ENCODE measurements around the gene CD59. TPM values are rescaled to one million over a fixed set of nuclear protein-coding genes. Genes with fewer than 3 reads are reported as not detected.

Gene CD59
- total and polyA plus RNA-seq, 10 of the 15 experiments (the other 5 are each of a cell fraction or from before 2014, with no cell fraction given): 55.5 to 256 (median 181) TPM

GRCh38 chr11:33664827-33665226 is 71.4 kb downstream of the CD59 start:
- ChIA-PET POLR2A (interaction anchor here (1.0 kb wide), 1 partner anchor 14 kb away, joined by 3 read pairs; no protein-coding TSS in a partner anchor), SMC1A (ENCODE audit: uncharacterized antibody, unreplicated experiment) (no interaction called here), CTCF (no interaction called here), RAD21 (ENCODE audit: unreplicated experiment) (no interaction called here)
- no peak for TF ChIP-seq ATF7 (IDR thresholded peaks at IDR 0.05; ENCODE audit: low read depth)
- TF ChIP-seq ETV6 (conservative IDR thresholded peaks at IDR 0.05 in 1 of 2, IDR thresholded peaks at IDR 0.05 in 1 of 2; ENCODE audit: borderline replicate concordance in 1 of 2, low read depth in 1 of 2): no peak
- no peak for TF ChIP-seq USF2 (IDR thresholded peaks at IDR 0.05; ENCODE audit: borderline replicate concordance, low read depth, low read length)
- no peak for TF ChIP-seq GATAD2B (conservative IDR thresholded peaks at IDR 0.05; ENCODE audit: low read depth)
- TF ChIP-seq ZNF24 (IDR thresholded peaks at IDR 0.05): no peak
- no peak for TF ChIP-seq MTA2 (IDR thresholded peaks at IDR 0.05; ENCODE audit: low read depth)
- no peak for TF ChIP-seq ZNF217 (IDR thresholded peaks at IDR 0.05)
- TF ChIP-seq NKRF (conservative IDR thresholded peaks at IDR 0.05): no peak
- no peak for TF ChIP-seq MTA3 (IDR thresholded peaks at IDR 0.05; ENCODE audit: borderline replicate concordance, low read length)
- TF ChIP-seq PAX8 (IDR thresholded peaks at IDR 0.05): no peak
- TF ChIP-seq TBL1XR1 (IDR thresholded peaks at IDR 0.05; ENCODE audit: low read depth, low read length): no peak
- no peak for TF ChIP-seq BCL3 (IDR thresholded peaks at IDR 0.05; ENCODE audit: borderline replicate concordance, insufficient read depth, low read depth, low read length, poor library complexity, severe bottlenecking)
- TF ChIP-seq ZBTB11 (CRISPR knock-in tag; IDR thresholded peaks at IDR 0.05): no peak
- no peak for TF ChIP-seq PBX3 (IDR thresholded peaks at IDR 0.05; ENCODE audit: insufficient replicate concordance, low read depth, low read length)
- H3K27me3 ChIP-seq (replicated peaks in 1 of 2; ENCODE audit: control insufficient read depth in 2 of 2, insufficient read depth in 2 of 2, low read length in 1 of 2): no peaks in the 10 kb centered on the region
- no TSS peak for BruUV-seq (replicated peaks)
- H3K4me3 ChIP-seq: no peak overlapping the region
- no peak overlapping the region for H3K27ac ChIP-seq (ENCODE audit: control insufficient read depth, insufficient read depth)
- H3K9me3 ChIP-seq (replicated peaks; ENCODE audit: control insufficient read depth, insufficient read depth, low read length): no peaks in the 10 kb centered on the region
- FAIRE-seq (no peak), ATAC-seq (no peak), DNase-seq (ENCODE audit: low read depth, low spot score) (no peak)
- intact Hi-C loops (cut with micrococcal nuclease; ENCODE audit: unreplicated experiment) (no loop called here), in situ Hi-C loops (cut with MboI) (no loop called here)
- H3K36me3 ChIP-seq (ENCODE audit: control insufficient read depth in 2 of 2, insufficient read depth in 2 of 2, low read length in 1 of 2): no peaks in the 10 kb centered on the region
- H2AFZ ChIP-seq (ENCODE audit: control insufficient read depth, low read depth, low read length): no peak overlapping the region
- no peaks in the 10 kb centered on the region for H3K79me2 ChIP-seq (ENCODE audit: control insufficient read depth, insufficient read depth, low read length)
- H3K9ac ChIP-seq (ENCODE audit: control insufficient read depth, insufficient read depth, low read length): no peak overlapping the region
- H3K4me2 ChIP-seq (ENCODE audit: control insufficient read depth, insufficient read depth): no peak overlapping the region
- no peaks in the 10 kb centered on the region for H3K4me1 ChIP-seq (ENCODE audit: control insufficient read depth, insufficient read depth, low read length)
- H4K20me1 ChIP-seq (ENCODE audit: control insufficient read depth, insufficient read depth): no peaks in the 10 kb centered on the region
- 96% methylated on average over 4 of the region's 4 CpGs for WGBS (ENCODE audit: insufficient coverage, insufficient replicate concordance, low lambda C conversion rate, missing lambda C conversion rate)
